HG02885 (cell line): ENCODE measurements around the gene TENM4.
"Not testable (repeated sequence)": the region's sequence is repeated elsewhere in the genome, so short reads cannot be mapped to it uniquely, and the experiment has no call there.

ENCODE experiments used
- ATAC-seq: cut with Tn5 transposase; IDR thresholded peaks from one replicate; pipeline ENCODE4 v1.9.1; 2021; ENCODE audit warnings: mild to moderate bottlenecking; ENCODE audit not compliant: unreplicated experiment, poor library complexity

The TENM4 gene

DNA sequence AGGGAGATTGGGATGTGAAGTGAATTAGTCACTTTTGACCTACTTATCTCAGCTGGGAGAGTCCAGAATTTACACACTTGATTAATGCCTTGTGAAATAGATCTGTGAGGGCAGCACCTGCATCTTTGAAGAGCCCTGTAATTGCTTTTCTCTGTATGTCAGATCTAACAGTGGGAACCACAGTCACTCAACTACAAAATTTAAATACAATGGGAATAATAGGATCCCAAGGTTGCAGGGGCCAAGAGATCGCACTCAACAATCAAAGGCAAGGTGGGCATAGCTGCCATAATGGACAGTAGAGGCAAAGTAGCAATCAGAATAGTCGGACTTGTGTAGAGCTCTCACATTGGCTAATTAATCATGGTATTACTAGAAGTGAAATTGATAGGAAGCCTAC is 820.7 kb downstream of the TENM4 start:
- ATAC-seq = no peak

DNA sequence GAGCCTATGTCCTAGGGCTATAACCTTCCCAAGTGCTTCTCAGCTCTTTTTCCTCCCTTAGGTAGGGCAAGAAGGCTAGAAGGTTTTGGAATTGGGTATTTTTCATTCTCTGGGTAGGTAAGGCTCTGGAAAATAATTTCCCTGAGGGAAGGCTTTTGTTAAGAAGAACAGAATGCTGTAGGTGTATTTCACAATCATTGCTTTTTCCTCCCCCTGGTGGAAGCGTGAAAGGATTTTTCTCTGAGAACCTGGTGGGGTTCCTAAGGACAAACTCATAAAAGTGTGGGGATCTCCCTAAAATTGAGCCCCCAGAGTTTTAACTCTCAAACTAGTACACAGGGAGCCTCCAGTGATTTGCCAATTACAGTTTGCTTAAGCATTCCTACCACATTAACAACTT is 825.1 kb downstream of the TENM4 start:
- ATAC-seq = no peak

DNA sequence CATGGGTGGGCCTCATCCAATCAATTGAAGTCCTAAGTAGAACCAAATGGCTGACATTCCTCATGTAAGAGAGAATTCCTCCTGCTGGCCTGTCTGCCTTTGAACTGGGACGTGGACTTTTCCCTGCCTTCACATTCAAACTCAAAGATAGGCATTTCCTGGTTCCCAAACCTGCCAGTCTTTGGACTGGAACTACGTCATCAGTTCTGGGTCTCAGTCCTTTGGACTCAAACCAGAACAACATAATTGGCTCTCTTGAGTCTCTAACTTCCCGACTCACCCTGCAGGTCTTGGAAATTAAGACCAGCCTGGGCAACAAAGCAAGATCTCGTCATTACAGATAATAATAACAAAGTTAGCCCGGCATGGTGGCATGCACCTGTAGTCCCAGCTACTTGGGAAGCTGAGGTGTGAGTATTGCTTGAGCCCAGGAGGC is 827.4 kb downstream of the TENM4 start:
- no peak for ATAC-seq

DNA sequence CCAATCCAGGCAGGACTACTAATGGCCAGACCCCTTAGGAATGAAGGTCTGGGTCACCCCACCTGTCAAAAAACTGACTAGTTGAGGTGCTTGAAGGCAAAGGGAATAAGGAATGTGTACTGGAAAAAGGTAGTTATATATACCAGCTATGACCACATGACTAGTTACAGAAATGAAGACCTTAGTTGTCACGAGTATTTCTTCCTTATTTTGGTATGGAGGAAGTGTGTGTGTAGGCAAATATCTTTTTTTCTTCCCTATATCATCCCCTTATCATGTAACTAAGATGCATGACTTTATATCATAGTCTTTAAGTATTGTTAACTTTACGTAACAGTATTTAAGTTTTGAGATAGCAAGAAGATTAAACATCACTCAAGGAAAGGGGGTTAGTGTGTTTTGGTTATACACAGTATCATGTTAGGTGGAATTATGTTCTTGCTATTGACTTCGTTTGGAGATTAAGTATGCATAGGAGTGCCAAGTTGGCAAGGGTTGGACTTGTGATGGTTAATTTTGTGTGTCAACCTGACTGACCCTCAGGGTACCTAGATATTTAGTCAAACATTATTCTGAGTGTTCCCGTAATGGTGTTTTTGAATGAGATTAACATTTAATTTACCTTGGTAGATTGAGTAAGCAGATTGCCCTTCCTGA is 828.0 kb downstream of the TENM4 start:
- ATAC-seq = no peak

DNA sequence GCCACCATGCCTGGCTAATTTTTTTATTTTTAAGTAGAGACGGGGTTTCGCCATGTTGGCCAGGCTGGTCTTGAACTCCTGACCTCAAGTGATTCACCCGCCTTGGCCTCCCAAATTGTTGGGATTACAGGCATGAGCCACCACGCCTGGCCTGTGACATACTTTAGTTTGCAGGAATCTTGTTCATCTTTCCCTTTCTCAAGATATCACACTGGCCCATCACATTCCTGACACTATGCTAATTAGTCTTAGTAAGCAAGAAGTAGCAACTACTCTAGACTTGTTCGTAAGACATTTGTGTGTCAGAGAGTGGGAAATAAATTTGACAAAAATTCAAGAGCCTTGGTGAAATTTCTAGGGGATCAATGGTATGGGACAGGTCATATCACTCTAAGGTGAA is 831.5 kb downstream of the TENM4 start:
- ATAC-seq = not testable (repeated sequence)

DNA sequence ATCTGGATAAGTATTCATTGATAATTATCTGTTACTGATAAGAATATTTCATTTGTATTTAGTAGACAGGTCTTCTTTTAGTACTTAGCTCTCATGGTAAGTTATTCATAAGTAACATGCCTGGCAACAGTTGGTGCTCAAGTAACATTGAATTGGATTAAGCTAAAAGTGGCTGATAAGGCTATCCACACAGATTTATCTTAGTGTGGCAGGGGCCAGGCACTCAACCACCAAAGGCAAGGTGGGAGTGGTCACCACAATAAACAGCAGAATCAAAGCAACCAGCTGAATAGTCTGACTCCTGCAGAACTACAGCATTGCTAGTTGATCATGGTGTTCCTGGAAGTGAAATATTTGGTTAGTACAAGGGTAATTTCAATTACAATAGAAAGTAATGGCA is 833.1 kb downstream of the TENM4 start:
- no peak for ATAC-seq

DNA sequence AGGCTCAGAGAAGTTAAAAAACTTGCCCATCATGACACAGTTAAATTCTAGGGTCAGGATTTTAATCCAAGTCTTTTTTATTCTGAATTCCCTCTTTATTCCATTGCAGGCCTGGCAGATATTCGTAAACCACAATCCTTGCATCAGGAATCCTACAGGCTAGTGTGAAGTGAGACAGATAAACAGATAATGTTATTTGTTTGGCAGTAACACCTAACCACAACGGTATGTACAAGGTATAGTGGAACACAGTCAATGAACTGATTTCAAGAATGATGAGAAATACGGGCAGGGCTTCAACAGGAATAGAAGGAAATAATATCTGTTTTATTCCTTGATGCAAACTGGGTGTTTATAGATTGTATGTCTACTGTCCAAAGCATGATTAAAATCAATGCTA is 834.2 kb downstream of the TENM4 start:
- no peak for ATAC-seq

DNA sequence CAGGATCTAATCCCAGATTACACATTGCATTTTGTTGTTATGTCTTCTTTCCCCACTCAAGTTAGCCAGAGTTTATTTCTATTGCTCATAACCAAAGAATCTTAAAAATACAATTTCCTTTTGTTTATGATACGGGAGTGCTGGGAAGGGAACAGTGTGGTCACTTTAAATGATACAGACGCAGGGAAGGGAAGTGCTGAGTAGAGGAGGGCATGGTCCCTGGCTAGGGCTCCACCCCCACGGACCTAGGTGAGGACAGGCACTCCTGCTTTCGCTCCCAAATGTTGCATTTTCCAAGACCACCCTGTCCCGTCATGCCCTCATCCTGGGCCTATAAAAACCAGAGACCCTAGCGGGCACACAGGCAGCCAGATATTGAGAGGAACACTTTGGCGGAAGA is 835.5 kb downstream of the TENM4 start:
- no peak for ATAC-seq

DNA sequence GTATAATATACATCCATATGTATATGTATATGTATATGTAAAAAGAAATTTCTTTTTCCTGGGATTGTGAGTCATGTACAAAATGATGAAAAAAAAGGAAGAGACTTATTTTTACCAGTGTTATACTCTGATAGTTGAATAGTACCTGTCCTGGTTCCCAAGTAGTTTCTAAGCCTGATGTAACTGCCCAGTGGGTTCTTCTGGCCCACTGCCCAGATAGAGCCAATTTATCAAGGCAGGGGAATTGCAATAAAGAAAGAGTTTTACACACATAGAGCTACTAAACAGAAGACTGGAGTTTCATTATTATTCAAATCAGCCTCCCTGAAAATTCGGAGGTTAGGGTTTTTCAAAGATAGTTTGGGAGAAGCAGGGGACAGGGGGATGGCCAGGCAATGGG is 837.0 kb downstream of the TENM4 start:
- no peak for ATAC-seq
